ENCODE measurements around the gene ZNF398.

DNA sequence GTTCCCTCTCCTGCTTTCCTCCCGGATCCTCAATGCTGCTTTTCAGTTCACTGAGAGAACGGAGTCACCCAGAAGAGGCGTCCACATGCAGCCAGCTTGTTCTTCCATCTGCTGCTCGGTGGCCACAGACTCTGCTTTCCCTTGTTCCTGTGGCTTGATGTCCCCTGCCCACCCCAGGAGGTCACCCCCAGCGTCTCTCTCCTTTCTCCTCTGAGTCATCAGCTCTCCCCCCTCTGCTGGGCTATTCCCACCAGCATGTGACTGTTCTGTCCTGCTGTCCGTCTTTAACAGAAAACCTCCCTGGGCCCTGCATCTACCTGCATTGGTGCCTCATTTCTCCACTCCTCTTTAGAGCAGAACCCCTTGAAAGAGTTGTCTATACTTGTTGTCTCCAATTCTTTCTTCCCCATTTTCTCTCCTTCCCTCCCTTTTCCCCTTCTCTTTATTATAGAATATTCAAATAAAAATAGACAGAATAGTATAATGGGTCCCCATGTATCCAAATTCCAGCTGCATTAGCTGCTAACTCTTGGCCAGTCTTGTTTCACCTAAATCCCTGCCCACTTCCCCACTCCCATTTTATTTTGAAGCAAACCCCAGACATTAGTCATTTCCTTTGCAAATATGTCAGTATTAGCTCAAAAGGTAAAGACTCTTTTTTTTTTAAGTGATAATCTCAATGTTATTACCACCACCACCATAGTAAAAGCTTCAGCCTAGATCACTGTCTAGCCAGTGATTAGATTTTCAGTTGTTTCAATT, 52.2 kb downstream of the ZNF398 start:
- TF ChIP-seq POLR2AphosphoS5 (IDR thresholded peaks at IDR 0.05): no peak
- no peak for TF ChIP-seq CTCF (IDR thresholded peaks at IDR 0.05)
- TF ChIP-seq POLR2A (IDR thresholded peaks at IDR 0.05): no peak
- no peak for TF ChIP-seq EP300 (IDR thresholded peaks at IDR 0.05)
